ENCODE measurements around the gene PRDM16. TPM values are rescaled to one million over a fixed set of nuclear protein-coding genes. Genes with fewer than 3 reads are reported as not detected.

Gene PRDM16
- polyA plus RNA-seq, 1 donor (not counting 4 experiments of a cell fraction or from before 2014, with no cell fraction given): 0.05 TPM

- no peak for DNase-seq (ENCODE audit: low read depth, low spot score)
- H3K27me3 ChIP-seq (ENCODE audit: control insufficient read depth, extremely low read depth, insufficient read depth, low read length): no peaks in the 10 kb centered on the region
- H4K20me1 ChIP-seq (ENCODE audit: control insufficient read depth, extremely low read depth, insufficient read depth, low read length): no peaks in the 10 kb centered on the region
- no peak overlapping the region for H3K4me2 ChIP-seq (ENCODE audit: control insufficient read depth, extremely low read depth, insufficient read depth, low read depth, low read length)
- dilution Hi-C loops (cut with MboI; ENCODE audit: extremely low pct_ligation_motif_present, low sequenced_read_pairs): no loop called here
- no peak for FAIRE-seq
- no peak overlapping the region for H2AFZ ChIP-seq (ENCODE audit: control insufficient read depth, low read length)
- no peak overlapping the region for H3K4me3 ChIP-seq (ENCODE audit: control insufficient read depth in 2 of 3, extremely low read depth in 1 of 3, insufficient read depth in 2 of 3, low read depth in 1 of 3, low read length in 3 of 3)
- no peak overlapping the region for H3K27ac ChIP-seq (ENCODE audit: control insufficient read depth, insufficient read depth, low read length)
- no peak overlapping the region for H3K9ac ChIP-seq (ENCODE audit: control insufficient read depth, extremely low read depth, insufficient read depth, low read length)
- H3K79me2 ChIP-seq (ENCODE audit: control insufficient read depth, insufficient read depth, low read length): no peaks in the 10 kb centered on the region
- no peaks in the 10 kb centered on the region for H3K9me1 ChIP-seq (ENCODE audit: control insufficient read depth, extremely low read depth, insufficient read depth, low read length)
- TF ChIP-seq EZH2 (IDR thresholded peaks at IDR 0.05; ENCODE audit: low read length) (no peak), CTCF (optimal IDR thresholded peaks at IDR 0.05 in 1 of 3, IDR thresholded peaks at IDR 0.05 in 1 of 3, conservative IDR thresholded peaks at IDR 0.05 in 1 of 3; ENCODE audit: extremely low read depth in 1 of 3, insufficient read depth in 2 of 3, low read length in 3 of 3) (no peak)
- no peaks in the 10 kb centered on the region for H3K4me1 ChIP-seq (ENCODE audit: control insufficient read depth, extremely low read depth, insufficient read depth, low read length)
- H3K36me3 ChIP-seq (ENCODE audit: control insufficient read depth in 2 of 2, extremely low read depth in 1 of 2, insufficient read depth in 2 of 2, low read length in 2 of 2): no peaks in the 10 kb centered on the region
- H3K9me3 ChIP-seq (ENCODE audit: control insufficient read depth, low read depth, low read length): no peaks in the 10 kb centered on the region
These were observed 208.6 kb downstream of the PRDM16 start for GRCh38 chr1:3277623-3278022.

GRCh38 chr1:3278416-3279181 lies 209.6 kb downstream of the PRDM16 start:
- dilution Hi-C loops (cut with MboI; ENCODE audit: extremely low pct_ligation_motif_present, low sequenced_read_pairs): no loop called here
- no peak overlapping the region for H3K9ac ChIP-seq (ENCODE audit: control insufficient read depth, extremely low read depth, insufficient read depth, low read length)
- no peaks in the 10 kb centered on the region for H3K9me3 ChIP-seq (ENCODE audit: control insufficient read depth, low read depth, low read length)
- H3K4me2 ChIP-seq (ENCODE audit: control insufficient read depth, extremely low read depth, insufficient read depth, low read depth, low read length): no peak overlapping the region
- H3K79me2 ChIP-seq (ENCODE audit: control insufficient read depth, insufficient read depth, low read length): no peaks in the 10 kb centered on the region
- no peaks in the 10 kb centered on the region for H3K4me1 ChIP-seq (ENCODE audit: control insufficient read depth, extremely low read depth, insufficient read depth, low read length)
- H3K4me3 ChIP-seq (ENCODE audit: control insufficient read depth in 2 of 3, extremely low read depth in 1 of 3, insufficient read depth in 2 of 3, low read depth in 1 of 3, low read length in 3 of 3): no peak overlapping the region
- DNase-seq (ENCODE audit: low read depth, low spot score): no peak
- no peak overlapping the region for H2AFZ ChIP-seq (ENCODE audit: control insufficient read depth, low read length)
- no peak for FAIRE-seq
- no peak overlapping the region for H3K27ac ChIP-seq (ENCODE audit: control insufficient read depth, insufficient read depth, low read length)
- H3K36me3 ChIP-seq (ENCODE audit: control insufficient read depth in 2 of 2, extremely low read depth in 1 of 2, insufficient read depth in 2 of 2, low read length in 2 of 2): no peaks in the 10 kb centered on the region
- no peak for TF ChIP-seq EZH2 (IDR thresholded peaks at IDR 0.05; ENCODE audit: low read length)
- TF ChIP-seq CTCF (optimal IDR thresholded peaks at IDR 0.05 in 1 of 3, IDR thresholded peaks at IDR 0.05 in 1 of 3, conservative IDR thresholded peaks at IDR 0.05 in 1 of 3; ENCODE audit: extremely low read depth in 1 of 3, insufficient read depth in 2 of 3, low read length in 3 of 3): no peak
- no peaks in the 10 kb centered on the region for H3K9me1 ChIP-seq (ENCODE audit: control insufficient read depth, extremely low read depth, insufficient read depth, low read length)
- no peaks in the 10 kb centered on the region for H4K20me1 ChIP-seq (ENCODE audit: control insufficient read depth, extremely low read depth, insufficient read depth, low read length)
- peaks cover 1% of the 10 kb centered on the region for H3K27me3 ChIP-seq (ENCODE audit: control insufficient read depth, extremely low read depth, insufficient read depth, low read length)
